Central memory CD8-positive, alpha-beta T cell (primary cell): ENCODE results near the gene GABRR1.
A peak's percentile ranks its signal among the peaks of the same experiment; 100 is the strongest.

Source experiments
- ATAC-seq: fragments of 150-1000 bp; cut with Tn5 transposase; replicated peaks from 2 replicates; pipeline ENCODE4 v1.10.0; 2022; ENCODE audit warnings: mild to moderate bottlenecking, moderate FRiP score, moderate number of reproducible peaks; ENCODE audit not compliant: poor library complexity, severe bottlenecking; ENCODE audit errors: extremely low read depth
- DNase-seq, 2 donors: peaks; one replicate each; pipeline ENCODE4 v3.0.0; 2021; ENCODE audit warnings: low spot score in 2 of 2
- H3K27ac Mint-ChIP-seq: one replicate; pipeline ENCODE4 v1.8.0; 2022; ENCODE audit warnings: low read depth, mild to moderate bottlenecking, moderate library complexity, mixed read lengths
- H3K27me3 Mint-ChIP-seq: one replicate; pipeline ENCODE4 v1.8.0; 2022; ENCODE audit warnings: mixed read lengths
- H3K36me3 Mint-ChIP-seq: one replicate; pipeline ENCODE4 v1.8.0; 2022; ENCODE audit warnings: mild to moderate bottlenecking, moderate library complexity, mixed read lengths; ENCODE audit not compliant: insufficient read depth
- H3K4me1 Mint-ChIP-seq: one replicate; pipeline ENCODE4 v1.8.0; 2022; ENCODE audit warnings: mixed read lengths
- H3K4me3 Mint-ChIP-seq: one replicate; pipeline ENCODE4 v1.8.0; 2022; ENCODE audit warnings: mild to moderate bottlenecking, moderate library complexity, mixed read lengths
- H3K9me3 Mint-ChIP-seq: one replicate; pipeline ENCODE4 v1.8.0; 2022; ENCODE audit warnings: mixed read lengths

The GABRR1 gene

GRCh38 chr6:89180971-89181370 is 36.2 kb downstream of the GABRR1 start:
- no peak overlapping the region for H3K4me3 Mint-ChIP-seq
- peaks cover 31% of the 10 kb centered on the region for H3K27me3 Mint-ChIP-seq
- no peaks in the 10 kb centered on the region for H3K4me1 Mint-ChIP-seq
- ATAC-seq (no peak), DNase-seq (no peak)
- no peaks in the 10 kb centered on the region for H3K9me3 Mint-ChIP-seq
- no peak overlapping the region for H3K27ac Mint-ChIP-seq
- H3K36me3 Mint-ChIP-seq, result peaks cover 2% of the 10 kb centered on the region

- Mint-ChIP-seq H3K9me3 (no peaks in the 10 kb centered on the region), H3K27ac (no peak overlapping the region), H3K27me3 (peaks cover 28% of the 10 kb centered on the region), H3K4me3 (no peak overlapping the region), H3K4me1 (no peaks in the 10 kb centered on the region), H3K36me3 (peaks cover 2% of the 10 kb centered on the region)
- ATAC-seq (no peak), DNase-seq (no peak)
Measured at GRCh38 chr6:89180112-89180511, 37.0 kb downstream of the GABRR1 start.

GRCh38 chr6:89173634-89174033 is 43.5 kb downstream of the GABRR1 start:
- ATAC-seq, result no peak
- DNase-seq, result no peak
- Mint-ChIP-seq H3K4me1 (no peaks in the 10 kb centered on the region), H3K36me3 (peaks cover 1% of the 10 kb centered on the region), H3K9me3 (no peaks in the 10 kb centered on the region), H3K27ac (no peak overlapping the region), H3K27me3 (no peaks in the 10 kb centered on the region), H3K4me3 (no peak overlapping the region)

- Mint-ChIP-seq H3K27me3 (no peaks in the 10 kb centered on the region), H3K4me1 (no peaks in the 10 kb centered on the region), H3K4me3 (no peak overlapping the region), H3K9me3 (no peaks in the 10 kb centered on the region), H3K27ac (no peak overlapping the region), H3K36me3 (peaks cover 1% of the 10 kb centered on the region)
- no peak for DNase-seq
- ATAC-seq, result no peak
Measured at GRCh38 chr6:89172131-89172530, 45.0 kb downstream of the GABRR1 start.

- ATAC-seq (no peak), DNase-seq (no peak)
- Mint-ChIP-seq H3K4me1 (no peaks in the 10 kb centered on the region), H3K4me3 (no peak overlapping the region), H3K9me3 (no peaks in the 10 kb centered on the region), H3K27me3 (no peaks in the 10 kb centered on the region), H3K27ac (no peak overlapping the region), H3K36me3 (peaks cover 17% of the 10 kb centered on the region)
Measured at GRCh38 chr6:89162047-89162371, 55.1 kb downstream of the GABRR1 start.

GRCh38 chr6:89161326-89162046 is 55.7 kb downstream of the GABRR1 start:
- no peak for ATAC-seq
- H3K4me3 Mint-ChIP-seq, result no peak overlapping the region
- no peaks in the 10 kb centered on the region for H3K9me3 Mint-ChIP-seq
- peaks cover 17% of the 10 kb centered on the region for H3K36me3 Mint-ChIP-seq
- no peaks in the 10 kb centered on the region for H3K4me1 Mint-ChIP-seq
- DNase-seq, result no peak
- H3K27ac Mint-ChIP-seq, result no peak overlapping the region
- H3K27me3 Mint-ChIP-seq, result no peaks in the 10 kb centered on the region

- H3K4me3 Mint-ChIP-seq, result no peak overlapping the region
- H3K27me3 Mint-ChIP-seq, result no peaks in the 10 kb centered on the region
- H3K36me3 Mint-ChIP-seq, result peaks cover 17% of the 10 kb centered on the region
- no peak for DNase-seq
- no peak for ATAC-seq
- no peaks in the 10 kb centered on the region for H3K4me1 Mint-ChIP-seq
- no peaks in the 10 kb centered on the region for H3K9me3 Mint-ChIP-seq
- no peak overlapping the region for H3K27ac Mint-ChIP-seq
Measured at GRCh38 chr6:89160331-89161092, 56.6 kb downstream of the GABRR1 start.

- H3K4me1 Mint-ChIP-seq, result no peaks in the 10 kb centered on the region
Measured at GRCh38 chr6:89154131-89154530, 63.0 kb downstream of the GABRR1 start.

GRCh38 chr6:89148016-89148750 is 69.0 kb downstream of the GABRR1 start:
- DNase-seq (no peak), ATAC-seq (no peak)
- Mint-ChIP-seq H3K4me1 (peaks cover 22% of the 10 kb centered on the region), H3K36me3 (peaks cover 12% of the 10 kb centered on the region), H3K27ac (no peak overlapping the region), H3K27me3 (no peaks in the 10 kb centered on the region), H3K4me3 (peak overlapping the region; percentile 23), H3K9me3 (no peaks in the 10 kb centered on the region)

More at GRCh38 chr6:89154131-89154530, 63.0 kb downstream of the GABRR1 start:
- Mint-ChIP-seq H3K27me3 (no peaks in the 10 kb centered on the region), H3K27ac (no peak overlapping the region), H3K4me3 (no peak overlapping the region), H3K9me3 (no peaks in the 10 kb centered on the region), H3K36me3 (peaks cover 10% of the 10 kb centered on the region)
- DNase-seq (no peak), ATAC-seq (no peak)

GRCh38 chr6:89146718-89147700 is 70.1 kb downstream of the GABRR1 start:
- Mint-ChIP-seq H3K36me3 (peaks cover 10% of the 10 kb centered on the region), H3K4me3 (peak overlapping the region; percentile 97), H3K27me3 (no peaks in the 10 kb centered on the region), H3K9me3 (no peaks in the 10 kb centered on the region), H3K27ac (peak overlapping the region; percentile 49), H3K4me1 (peaks cover 22% of the 10 kb centered on the region)
- DNase-seq (peak in 1 of 2 donors; percentile 15), ATAC-seq (peak; percentile 22)

GRCh38 chr6:89145956-89146717 is 71.0 kb downstream of the GABRR1 start, which contains the start of gene PM20D2:
Gene PM20D2 (plus strand): TSS chr6:89146055. CDS start chr6:89146145, 90 bp downstream.
- peak; percentile 32 to 33 for DNase-seq
- Mint-ChIP-seq H3K4me3 (peak within 1 kb of the TSS; percentile 97), H3K27me3 (no peaks in the 10 kb centered on the region), H3K4me1 (peaks cover 22% of the 10 kb centered on the region), H3K36me3 (peaks cover 8% of the 10 kb centered on the region), H3K9me3 (no peaks in the 10 kb centered on the region), H3K27ac (peak within 1 kb of the TSS; percentile 97)
- peak; percentile 72 for ATAC-seq
